RCC 7860 (cell line): ENCODE results near the gene SERPINA10.

Experiments used
- DNase-seq: peaks from one replicate; pipeline ENCODE4 v3.0.0-alpha.2; 2015; ENCODE audit warnings: low spot score
- FAIRE-seq: peaks from 2 replicates; lab custom pipeline; 2012; peaks lifted over from hg19 to GRCh38; lab: Jason Lieb, UNC

SERPINA10 gene, protein sequence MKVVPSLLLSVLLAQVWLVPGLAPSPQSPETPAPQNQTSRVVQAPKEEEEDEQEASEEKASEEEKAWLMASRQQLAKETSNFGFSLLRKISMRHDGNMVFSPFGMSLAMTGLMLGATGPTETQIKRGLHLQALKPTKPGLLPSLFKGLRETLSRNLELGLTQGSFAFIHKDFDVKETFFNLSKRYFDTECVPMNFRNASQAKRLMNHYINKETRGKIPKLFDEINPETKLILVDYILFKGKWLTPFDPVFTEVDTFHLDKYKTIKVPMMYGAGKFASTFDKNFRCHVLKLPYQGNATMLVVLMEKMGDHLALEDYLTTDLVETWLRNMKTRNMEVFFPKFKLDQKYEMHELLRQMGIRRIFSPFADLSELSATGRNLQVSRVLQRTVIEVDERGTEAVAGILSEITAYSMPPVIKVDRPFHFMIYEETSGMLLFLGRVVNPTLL

DNA sequence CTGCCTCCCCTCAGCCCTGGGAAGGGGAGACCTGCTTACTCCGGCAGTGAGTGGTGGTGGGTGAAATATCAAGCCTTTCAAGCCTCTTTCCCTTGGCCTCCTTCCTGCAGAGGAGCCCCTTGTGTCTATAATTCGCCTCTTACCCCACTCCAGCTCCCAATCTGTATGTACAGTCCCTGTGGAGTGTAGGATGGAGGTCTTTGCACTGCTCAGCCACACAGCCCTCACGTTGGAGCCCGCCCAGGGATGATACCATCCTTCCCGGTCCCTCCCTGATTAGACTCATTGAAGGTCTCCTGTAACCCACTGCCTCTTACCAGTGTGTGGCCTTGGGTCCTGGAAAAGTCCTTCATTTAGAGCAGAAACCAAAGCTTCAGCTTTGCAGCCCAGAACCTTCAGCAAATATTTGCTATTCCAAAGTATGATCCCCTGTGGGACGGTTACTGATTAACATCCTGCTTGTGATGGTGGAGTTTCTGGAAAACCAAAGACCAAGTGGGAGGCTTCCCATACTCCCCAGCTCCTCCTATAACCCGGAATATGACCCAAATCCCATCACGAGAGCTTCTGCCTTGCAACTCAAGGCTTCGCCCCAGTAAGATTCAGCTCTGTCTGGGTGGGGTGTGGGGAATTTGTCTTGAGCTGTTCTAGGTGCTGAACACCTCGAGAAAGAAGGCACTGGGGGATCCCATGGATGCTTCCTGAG lies at the start of gene SERPINA10:
Gene SERPINA10 (minus strand): TSS at position 397 of the 706 bp plus-strand sequence. CDS start 2,675 bp downstream, outside the sequence.
- no peak for DNase-seq
- FAIRE-seq: no peak

DNA sequence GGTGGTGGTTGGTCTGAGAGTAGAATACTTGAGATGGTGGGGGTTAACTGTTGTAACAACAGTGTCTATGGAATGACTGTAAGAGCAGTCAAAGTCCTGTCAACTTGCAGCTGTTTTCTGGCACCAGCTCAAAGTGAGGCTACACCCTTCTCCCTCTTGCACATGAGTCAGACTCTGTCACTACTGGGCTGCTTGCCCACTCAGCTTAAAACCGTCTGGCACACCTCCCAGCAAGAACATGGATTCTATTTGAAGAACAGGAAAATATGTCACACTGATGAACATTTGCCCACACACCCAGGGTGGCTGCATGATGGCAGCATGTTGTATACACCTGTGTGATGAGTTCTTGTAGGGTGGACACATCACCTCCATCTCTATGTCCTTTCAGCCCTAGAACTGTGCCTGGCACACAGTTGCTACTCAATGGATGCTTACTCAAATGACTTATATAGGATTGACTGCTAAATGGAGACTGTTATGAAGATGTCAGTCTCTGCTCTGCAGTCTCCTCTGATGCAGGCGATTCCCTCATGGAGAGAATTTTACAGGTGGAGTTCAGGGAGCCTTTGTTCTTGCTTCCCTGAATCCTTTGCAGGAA lies 49.4 kb upstream of the SERPINA10 start:
- peak; percentile 75 for FAIRE-seq
- peak; percentile 93 for DNase-seq

DNA sequence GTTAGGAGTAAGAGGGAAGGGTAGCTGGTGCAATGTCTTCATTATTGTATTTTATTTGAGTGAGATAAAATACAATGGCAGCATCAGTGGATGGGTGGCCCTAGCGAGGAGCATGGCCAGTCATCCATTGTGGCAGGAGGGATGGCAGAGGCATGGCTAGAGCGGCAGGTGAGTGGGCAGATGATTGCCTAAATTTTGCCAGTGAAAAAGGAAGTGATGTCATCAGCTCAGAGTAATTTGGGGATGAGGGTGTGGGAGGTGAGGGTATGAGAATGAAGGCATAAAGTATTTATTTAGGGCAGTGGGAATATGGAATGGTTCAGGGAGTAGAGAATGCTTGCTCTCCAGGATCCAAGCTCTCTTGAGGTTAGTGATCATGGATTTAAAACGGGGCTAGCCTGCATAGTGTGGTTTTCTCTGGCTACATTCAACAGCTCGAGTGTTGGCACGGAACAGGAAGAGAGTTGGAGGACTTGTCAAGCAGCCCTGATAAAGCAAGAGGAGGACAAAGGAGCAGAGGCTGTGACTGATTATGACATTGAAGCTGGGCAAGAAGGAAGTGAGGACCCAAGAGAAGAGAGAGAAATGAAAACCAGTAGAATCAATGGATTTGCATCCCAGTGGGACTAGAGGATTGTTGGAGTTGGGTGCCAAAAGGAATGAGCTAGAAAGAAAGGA lies 48.7 kb upstream of the SERPINA10 start:
- DNase-seq (no peak), FAIRE-seq (no peak)

DNA sequence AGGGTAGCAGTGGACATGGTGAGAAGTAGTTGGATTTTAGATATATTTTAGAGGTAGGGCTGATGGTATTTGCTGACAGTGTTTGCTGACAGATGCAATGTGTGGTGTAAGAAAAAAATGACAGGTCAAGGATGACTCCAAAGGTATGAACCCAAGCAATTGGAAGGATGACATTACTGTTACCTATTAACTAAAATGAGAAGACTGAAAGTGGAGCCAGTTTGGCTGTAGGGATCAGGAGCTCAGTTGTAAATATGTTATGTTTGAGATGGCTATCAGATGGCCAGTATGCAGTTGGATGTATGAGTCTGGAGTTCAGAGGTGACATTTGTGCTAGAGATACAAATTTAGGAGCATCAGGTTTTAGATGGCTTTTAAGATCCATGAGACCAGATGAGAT lies 47.5 kb upstream of the SERPINA10 start:
- FAIRE-seq (no peak), DNase-seq (no peak)

DNA sequence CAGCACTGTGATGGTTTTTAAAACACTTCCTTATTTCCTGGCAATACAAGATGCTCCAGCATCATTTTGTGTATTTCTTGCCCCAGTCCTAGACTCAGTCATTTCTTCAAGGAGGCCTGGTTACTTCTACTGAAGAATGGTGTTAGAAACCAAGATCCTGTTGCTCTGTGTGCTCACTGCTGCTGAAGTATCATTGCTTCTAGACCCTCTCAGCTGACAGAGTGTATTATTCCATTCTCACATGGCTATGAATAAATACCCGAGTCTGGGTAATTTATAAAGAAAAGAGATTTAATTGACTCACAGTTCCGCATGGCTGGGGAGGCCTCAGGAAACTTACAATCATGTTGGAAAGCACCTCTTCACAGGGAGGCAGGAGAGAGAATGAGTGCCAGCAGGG lies 45.0 kb upstream of the SERPINA10 start:
- DNase-seq: no peak
- no peak for FAIRE-seq

DNA sequence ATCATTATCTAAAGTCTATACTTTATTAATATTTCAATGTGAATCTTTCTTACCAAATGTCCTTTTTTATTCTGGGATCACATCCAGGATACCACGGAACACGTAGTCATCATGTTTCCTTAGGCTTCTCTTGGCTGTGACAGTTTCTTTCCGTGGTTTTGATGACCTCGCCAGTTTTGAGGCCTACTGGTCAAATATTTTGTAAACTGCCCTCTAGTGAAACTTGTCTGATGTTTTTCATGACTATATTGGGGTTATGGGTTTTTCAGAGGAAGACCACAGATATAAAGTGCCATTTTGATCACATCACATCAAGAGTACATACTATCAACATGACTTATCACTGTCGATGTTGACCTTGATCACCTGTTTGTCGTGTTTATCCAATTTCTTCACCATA lies 44.2 kb upstream of the SERPINA10 start:
- FAIRE-seq: peak; percentile 55
- peak; percentile 45 for DNase-seq

DNA sequence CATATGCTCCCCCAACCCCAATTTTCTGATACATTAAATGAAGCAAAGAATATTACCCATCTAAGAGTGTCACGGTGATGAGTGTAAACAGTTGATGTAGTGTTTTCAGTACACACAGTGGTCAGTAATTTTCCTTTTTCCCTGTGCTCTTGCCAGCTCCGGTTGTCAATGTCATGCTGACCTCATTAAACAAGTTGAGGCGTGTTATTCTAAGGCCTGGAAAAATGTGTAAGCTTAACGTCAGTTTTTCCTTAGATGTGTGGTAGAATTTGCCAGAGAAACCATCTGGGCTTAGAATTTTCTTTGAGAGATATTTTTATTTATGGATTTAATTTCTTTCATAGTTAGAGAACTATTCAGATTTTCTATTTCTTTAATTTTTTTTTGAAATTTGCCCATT lies 41.8 kb upstream of the SERPINA10 start:
- FAIRE-seq: no peak
- DNase-seq: no peak

DNA sequence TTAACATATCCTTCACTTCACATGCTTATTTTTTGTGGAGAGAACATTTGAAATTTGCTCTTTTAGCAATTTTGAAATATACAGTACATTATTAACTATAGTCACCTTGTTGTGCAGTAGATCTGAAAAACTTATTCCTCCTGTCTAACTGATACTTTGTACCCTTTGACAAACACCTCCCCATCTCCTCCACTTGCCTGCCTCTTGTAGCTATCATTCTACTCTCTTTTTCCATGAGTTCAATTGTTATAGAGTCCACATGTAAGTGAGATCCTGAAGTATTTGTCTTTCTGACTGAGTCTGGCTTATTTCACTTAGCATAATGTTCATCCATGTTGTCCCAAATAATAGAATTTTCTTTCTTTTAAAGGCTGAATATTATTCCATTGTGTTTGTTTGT lies 39.5 kb upstream of the SERPINA10 start:
- no peak for DNase-seq
- no peak for FAIRE-seq

DNA sequence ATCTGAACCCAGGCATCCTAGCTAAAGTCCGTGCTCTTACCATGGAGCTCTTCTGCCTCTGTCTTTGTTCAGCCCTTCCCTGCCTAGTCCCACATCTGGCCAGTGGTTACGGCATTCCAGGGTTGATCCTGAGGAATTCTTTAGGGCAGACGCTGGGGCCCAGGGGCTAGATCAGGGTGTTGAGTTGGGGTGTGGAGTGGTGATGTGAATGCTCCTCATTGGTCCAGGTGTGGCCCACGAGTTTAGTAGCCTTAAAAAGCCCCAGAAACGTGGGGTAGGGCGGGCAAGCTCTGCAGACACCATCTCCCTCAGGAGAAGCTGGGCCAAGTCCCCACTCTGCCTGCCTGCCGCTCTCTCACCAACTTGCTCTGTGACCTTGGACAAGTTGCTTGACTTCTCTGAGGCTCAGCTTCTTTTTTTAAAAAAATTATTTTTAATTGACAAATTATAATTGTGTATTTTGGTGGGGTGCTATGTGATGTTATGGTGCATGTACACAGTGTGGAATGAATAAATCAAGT lies 39.1 kb upstream of the SERPINA10 start:
- no peak for FAIRE-seq
- DNase-seq: no peak

DNA sequence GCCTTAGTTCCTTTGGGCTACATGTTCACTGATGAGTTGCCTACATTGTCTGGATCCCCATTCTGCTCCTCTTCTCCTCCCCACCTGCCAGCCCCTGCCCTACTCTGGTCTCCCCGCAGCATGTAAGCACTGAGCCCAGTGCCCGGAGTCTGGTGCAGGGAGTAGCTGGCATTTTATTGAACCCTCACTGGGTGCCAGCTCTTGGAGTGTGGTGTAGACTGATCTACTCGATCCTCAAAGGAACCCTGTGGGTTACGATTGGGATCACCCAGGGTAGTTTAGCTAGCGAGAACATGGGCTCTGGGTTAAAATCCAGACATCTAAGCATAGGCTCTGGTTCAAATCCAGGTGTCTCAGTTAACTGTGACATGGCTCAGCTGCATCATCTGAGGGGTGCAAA lies 38.4 kb upstream of the SERPINA10 start:
- no peak for DNase-seq
- no peak for FAIRE-seq

DNA sequence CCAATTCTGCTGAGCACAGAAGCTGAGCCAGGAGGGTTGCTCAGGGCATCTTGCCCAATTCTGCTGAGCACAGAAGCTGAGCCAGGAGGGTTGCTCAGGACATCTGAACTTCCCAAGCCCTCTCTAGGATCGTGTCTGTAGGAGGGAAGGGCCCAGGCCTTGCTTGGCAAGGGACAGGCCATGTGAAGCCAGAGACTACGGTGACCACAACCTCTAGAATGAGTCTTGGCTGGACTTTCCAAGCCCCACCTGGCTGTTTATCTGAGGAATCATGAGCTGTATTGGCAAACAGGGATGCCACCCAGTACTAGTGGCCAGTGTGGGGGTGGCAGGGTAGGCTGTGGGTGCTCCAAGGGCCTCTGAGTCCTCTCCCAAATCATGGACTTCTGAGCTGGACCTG lies 37.8 kb upstream of the SERPINA10 start:
- FAIRE-seq: no peak
- DNase-seq: no peak

DNA sequence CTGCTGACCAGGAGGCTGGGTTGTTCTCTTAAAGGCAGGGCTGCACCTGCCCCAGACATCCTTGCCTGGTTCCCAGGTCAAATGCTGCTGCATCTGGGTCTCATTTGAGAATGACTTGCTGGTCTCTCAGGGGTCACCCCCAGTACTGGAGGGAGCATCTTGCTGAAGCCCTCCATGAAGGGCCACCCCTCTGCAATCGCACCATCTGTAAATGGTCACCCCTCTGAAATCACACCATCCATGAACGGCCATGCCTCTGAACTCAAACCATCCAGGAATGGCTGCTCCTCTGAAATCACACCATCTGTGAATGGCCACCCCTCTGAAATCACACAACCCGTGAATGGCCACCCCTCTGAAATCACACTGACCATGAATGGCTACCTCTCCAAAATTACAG lies 37.4 kb upstream of the SERPINA10 start:
- FAIRE-seq: no peak
- no peak for DNase-seq

DNA sequence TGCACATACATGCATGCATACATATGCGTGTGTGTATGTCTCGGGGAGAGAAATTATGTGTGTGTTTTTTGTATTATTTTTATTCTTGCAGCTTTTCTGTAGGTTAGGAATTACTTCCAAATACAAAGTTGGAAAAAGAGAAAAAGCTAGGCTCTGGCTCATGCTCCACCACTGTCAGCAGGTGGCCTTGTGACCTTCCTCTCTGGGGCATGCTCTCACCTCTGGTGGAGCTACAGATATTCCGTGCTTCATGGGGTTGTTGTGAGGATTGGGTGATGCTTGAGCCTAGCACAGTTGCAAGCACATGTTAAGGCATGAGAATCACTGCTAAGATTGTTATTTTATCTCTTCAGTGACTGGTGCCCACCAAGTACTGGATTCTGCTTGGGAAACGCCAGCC lies 36.8 kb upstream of the SERPINA10 start:
- FAIRE-seq (no peak), DNase-seq (no peak)

DNA sequence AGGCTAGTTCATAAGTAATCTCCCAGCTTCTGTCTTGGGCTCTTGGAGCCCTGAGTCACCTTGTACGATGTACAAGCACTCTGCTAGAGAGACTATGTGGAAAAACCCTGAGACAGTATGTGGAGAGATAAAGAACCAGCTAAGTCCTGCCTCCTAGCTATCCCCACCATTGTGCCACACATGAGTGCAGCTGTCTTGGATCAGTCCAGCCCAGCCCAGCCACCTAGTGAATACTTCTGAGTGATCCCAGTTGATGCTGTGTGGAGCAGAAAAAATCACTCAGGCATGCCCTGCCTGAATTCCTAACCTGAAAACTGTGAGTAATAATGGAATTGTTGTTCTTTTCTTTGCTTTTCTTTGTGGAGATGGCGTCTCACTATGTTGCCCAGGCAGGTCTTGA lies 35.1 kb upstream of the SERPINA10 start:
- FAIRE-seq: peak; percentile 85
- DNase-seq: peak; percentile 83

DNA sequence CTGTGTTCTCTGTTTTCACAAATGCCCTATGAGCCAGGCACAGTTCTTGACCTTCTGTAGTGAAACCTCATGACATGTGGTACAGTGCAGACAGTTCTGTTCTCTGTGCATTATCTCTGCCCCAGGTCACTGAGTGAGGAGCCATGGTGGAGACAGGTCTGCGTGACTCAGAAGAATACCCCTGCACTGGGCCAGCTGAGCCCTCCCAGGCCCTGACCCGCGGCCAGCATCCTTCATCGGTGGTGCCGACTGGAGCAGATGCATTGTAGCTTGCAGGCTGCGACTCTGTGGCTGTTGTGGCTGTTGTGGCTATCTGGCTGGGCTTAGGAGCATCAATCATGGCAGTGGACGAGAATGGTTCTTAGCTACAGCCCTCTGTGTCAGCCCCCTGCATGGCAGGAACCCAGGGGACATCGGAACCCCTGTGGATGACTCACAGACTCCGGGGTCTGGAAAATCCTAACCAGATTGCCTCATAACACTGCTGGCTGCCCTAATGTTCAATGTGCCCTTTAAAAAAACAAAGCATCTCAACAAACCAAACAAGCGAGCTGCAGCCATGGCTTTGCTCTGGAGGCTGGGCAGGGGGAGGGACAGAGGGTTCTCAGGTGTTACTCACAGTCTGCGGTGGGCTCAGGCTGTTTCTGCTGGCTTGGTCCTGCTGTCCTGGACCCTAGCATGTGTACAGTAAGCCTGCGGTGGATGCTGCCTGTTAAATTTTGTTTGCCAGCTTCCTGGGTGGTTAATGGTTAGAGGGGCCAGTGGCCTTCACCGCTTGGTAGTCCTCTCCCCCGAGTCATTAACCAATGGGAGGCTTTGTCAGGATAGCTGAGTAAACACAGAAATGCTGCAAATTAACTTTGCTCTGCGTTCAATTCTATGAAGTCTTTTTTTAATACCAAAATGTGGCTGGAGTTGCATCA lies 29.8 kb upstream of the SERPINA10 start, which contains the start of gene SERPINA6:
Gene SERPINA6 (minus strand): TSS at position 689 of the 923 bp plus-strand sequence. CDS start 8,688 bp downstream, outside the sequence.
- DNase-seq: peak; percentile 79
- FAIRE-seq: peak; percentile 82

DNA sequence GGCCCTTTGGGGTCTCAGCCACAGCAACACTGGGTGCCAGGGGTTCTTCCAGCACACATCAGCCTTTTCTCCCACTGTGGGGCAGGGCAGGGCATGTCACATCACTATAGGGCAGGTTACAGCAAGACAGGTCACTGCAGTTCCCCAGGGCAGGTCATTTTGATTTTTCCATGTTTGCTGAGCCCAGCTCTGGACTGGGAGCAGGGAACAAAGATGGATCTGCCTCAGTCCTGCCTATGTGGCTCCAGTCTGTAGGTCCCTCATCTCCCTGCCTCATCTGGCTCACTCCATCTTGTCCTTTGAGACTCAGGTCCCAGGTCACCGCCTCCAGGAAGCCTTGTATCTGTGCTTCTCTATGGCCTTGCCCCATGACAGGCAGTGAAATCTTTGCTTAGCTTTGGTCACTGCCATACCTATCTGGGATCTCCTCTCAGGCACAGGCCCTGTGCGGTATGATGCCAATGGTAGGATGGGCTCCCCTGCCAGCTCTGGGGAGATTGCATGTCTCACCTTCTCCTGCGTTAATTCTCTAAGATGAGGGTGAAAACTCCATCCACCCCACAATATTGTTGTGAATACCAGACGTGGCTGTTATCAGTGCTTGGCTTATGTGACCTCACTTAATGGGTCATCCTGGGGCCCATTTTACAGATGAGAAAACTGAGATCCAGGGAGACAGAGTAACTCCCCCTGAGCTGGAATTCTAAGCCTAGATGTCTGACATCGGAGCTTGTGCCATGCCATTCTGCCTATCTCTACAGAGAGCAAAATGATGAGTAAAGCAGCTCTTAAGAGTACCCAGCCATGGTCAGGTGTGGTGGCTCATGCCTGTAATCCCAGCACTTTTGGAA lies 28.6 kb upstream of the SERPINA10 start:
- DNase-seq (no peak), FAIRE-seq (no peak)

DNA sequence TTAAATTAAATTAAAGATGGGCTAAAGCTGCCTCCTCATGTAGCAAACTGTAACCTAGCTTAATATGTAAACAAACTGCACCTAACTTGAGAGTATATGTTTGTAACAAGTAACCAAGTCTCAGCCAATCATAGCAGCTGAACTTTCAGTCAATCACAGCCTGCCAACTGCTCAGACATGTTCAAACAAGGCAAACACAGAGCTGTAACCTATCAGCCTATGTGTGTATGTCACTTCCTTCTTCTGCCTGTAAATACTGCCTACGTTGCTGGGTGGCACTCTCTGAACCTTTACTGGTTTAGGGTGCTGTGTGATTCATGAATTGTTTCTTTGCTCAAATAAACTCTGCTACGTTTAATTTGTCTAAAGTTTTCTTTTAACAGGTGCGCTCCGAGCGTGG lies 27.2 kb upstream of the SERPINA10 start:
- DNase-seq: no peak
- no peak for FAIRE-seq

DNA sequence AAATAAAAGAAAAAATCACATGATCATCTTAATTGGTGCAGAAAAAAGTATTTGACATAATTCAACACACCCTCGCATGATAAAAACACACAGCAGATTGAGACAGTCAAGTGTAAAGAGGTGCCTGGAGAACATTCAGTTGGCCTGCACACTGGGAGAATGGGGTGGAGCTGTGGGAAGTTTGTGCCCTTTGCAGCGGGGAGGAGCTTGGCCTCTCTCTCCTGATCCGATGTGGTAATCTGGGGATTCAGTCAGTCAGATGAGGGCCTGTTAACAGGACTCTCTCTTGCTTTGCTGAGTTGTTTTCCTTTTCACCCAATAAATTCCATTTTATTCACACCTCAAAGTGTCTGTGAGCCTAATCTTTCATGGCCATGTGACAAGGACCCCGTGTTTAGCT lies 24.2 kb upstream of the SERPINA10 start:
- FAIRE-seq: no peak
- DNase-seq: no peak

DNA sequence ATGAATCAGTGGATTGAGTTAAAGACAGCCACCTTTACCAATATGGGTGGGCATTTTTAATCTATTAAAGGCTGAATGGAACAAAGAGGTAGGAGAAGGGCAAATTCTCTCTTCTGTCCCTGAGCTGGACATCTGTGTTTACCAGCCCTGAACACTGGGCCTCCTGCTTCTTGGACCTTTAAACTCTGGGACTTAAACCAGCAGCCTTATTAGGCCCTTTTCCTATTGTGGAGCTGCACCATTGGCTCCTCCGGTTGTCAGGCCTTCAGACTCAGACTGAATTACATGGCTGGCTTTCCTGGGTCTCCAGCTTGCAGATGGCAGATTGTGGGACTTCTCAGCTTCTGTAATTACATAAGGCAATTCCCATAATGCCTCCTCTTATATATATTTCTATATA lies 23.6 kb upstream of the SERPINA10 start:
- FAIRE-seq (no peak), DNase-seq (no peak)
